ENCODE measurements around the gene ZNF710.

GRCh38 chr15:89991312-89991711, 9.8 kb upstream of the ZNF710 start:
- no peak for TF ChIP-seq POLR2AphosphoS5 (IDR thresholded peaks at IDR 0.05; ENCODE audit: low read depth, low read length)
- no peak for TF ChIP-seq CTCF (IDR thresholded peaks at IDR 0.05; ENCODE audit: control extremely low read depth in 1 of 3, insufficient read depth in 1 of 3, low read depth in 1 of 3, low read length in 3 of 3)
- TF ChIP-seq SP2 (IDR thresholded peaks at IDR 0.05; ENCODE audit: low read length) = no peak
- TF ChIP-seq FOSL1 (IDR thresholded peaks at IDR 0.05; ENCODE audit: insufficient read depth, low read depth, low read length) = no peak

Measured in H1 (cell line).